22Rv1 (cell line): Measurements from ENCODE around the gene PPP1R13B.

ENCODE experiments used
- H3K27ac ChIP-seq: fragments of 450-650 bp; 2 replicates; pipeline ENCODE4 v1.5.1; 2017
- CTCF ChIP-seq: fragments of 450-650 bp; IDR thresholded peaks from 2 replicates; pipeline ENCODE4 v1.5.1; 2017; ENCODE audit warnings: mild to moderate bottlenecking
- ZFX ChIP-seq: fragments of 450-650 bp; IDR thresholded peaks from 2 replicates; pipeline ENCODE4 v1.6.1; 2017; ENCODE audit warnings: antibody characterized with exemption, borderline replicate concordance

Gene PPP1R13B

GRCh38 chr14:103746701-103747100 lies 100.7 kb downstream of the PPP1R13B start:
- H3K27ac ChIP-seq, result no peak overlapping the region
- TF ChIP-seq ZFX (no peak), CTCF (no peak)

GRCh38 chr14:103745424-103745823 lies 102.0 kb downstream of the PPP1R13B start:
- TF ChIP-seq ZFX (no peak), CTCF (no peak)
- no peak overlapping the region for H3K27ac ChIP-seq

GRCh38 chr14:103744621-103745395 lies 102.6 kb downstream of the PPP1R13B start:
- no peak for TF ChIP-seq ZFX
- no peak for TF ChIP-seq CTCF
- no peak overlapping the region for H3K27ac ChIP-seq

- TF ChIP-seq CTCF (no peak), ZFX (no peak)
- H3K27ac ChIP-seq, result no peak overlapping the region
Observed at GRCh38 chr14:103743691-103744090, 103.7 kb downstream of the PPP1R13B start.

GRCh38 chr14:103742499-103743255 lies 104.7 kb downstream of the PPP1R13B start:
- TF ChIP-seq CTCF, result no peak
- TF ChIP-seq ZFX, result no peak
- no peak overlapping the region for H3K27ac ChIP-seq

GRCh38 chr14:103741876-103742275 lies 105.5 kb downstream of the PPP1R13B start:
- TF ChIP-seq CTCF (no peak), ZFX (no peak)
- H3K27ac ChIP-seq, result no peak overlapping the region

- no peak overlapping the region for H3K27ac ChIP-seq
- TF ChIP-seq CTCF (no peak), ZFX (no peak)
Observed at GRCh38 chr14:103740991-103741689, 106.2 kb downstream of the PPP1R13B start.
